Germinal center (tissue), 1 donor: ENCODE results near the gene GRM2.
"Not testable (repeated sequence)": the region's sequence is repeated elsewhere in the genome, so short reads cannot be mapped to it uniquely, and the experiment has no call there.

Source experiments
- DNase-seq: peaks from one replicate; pipeline ENCODE4 v3.0.0; 2012; ENCODE audit warnings: mixed read lengths, low spot score

GRM2 gene

GRCh38 chr3:51722362-51722761 is 15.5 kb downstream of the GRM2 start:
- DNase-seq: no peak

DNA sequence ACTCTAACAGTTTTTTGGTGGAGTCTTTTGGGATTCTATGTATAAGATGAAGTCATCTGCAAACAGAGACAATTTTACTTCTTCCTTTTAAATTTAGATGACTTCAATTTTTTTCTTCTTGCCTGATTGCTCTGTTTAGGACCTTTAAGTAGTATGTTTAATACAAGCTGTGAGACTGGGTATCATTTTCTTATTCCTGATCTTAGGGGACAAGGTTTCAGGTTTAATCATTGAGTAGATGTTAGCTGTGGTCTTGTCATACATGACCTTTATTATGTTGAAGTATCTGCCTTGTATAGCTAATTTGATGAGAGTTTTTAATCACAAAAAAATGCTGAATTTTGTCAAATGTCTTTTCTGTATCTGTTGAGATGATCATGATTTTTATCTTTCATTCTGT is 20.6 kb downstream of the GRM2 start:
- DNase-seq: no peak

DNA sequence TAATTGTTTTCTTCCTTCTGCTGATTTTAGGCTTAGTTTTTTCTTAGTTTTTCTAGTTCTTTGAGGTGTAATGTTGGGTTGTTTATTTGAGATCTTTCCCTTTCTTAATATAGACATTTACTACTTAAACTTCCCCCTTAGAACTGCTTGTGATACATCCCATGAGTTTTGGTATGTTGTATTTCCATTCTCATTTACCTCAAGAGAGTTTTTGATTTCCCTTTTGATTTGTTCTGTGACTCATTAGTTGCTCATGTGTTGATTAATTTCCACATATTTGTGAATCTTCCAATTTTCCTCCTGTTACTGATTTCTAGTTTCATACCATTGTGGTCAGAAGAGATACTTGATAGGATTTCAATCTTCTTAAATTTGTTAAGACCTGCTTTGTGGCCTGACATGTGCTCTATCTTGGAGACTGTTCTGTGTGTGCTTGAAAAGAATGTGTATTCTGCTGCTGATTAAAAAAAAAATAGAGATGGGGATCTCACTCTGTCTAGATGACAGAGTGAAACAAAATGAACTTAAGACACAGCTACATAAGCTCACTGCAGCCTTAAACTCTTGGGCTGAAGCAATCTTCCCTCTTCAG is 22.3 kb downstream of the GRM2 start:
- no peak for DNase-seq

GRCh38 chr3:51733859-51734571 is 27.1 kb downstream of the GRM2 start:
- DNase-seq: no peak

- DNase-seq: no peak
These were observed 27.7 kb downstream of the GRM2 start for GRCh38 chr3:51734572-51734907.

- DNase-seq: no peak
These were observed 28.2 kb downstream of the GRM2 start for GRCh38 chr3:51735039-51735438.

- no peak for DNase-seq
These were observed 29.1 kb downstream of the GRM2 start for GRCh38 chr3:51735950-51736349.

GRCh38 chr3:51739110-51739509 is 32.2 kb downstream of the GRM2 start:
- DNase-seq: no peak

DNA sequence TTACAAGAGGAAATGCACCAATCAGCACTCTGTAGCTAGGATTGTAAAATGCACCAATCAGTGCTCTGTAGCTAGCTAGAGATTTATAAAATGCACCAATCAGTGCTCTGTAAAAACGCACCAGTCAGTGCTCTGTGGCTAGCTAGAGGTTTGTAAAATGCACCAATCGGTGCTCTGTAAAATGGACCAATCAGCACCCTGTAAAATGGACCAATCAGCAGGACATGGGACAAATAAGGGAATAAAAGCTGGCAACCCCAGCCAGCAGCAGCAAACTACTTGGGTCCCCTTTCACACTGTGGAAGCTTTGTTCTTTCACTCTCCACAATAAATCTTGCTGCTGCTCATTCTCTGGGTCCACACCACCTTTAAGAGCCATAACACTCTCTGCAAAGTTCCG is 35.5 kb downstream of the GRM2 start:
- DNase-seq: not testable (repeated sequence)

DNA sequence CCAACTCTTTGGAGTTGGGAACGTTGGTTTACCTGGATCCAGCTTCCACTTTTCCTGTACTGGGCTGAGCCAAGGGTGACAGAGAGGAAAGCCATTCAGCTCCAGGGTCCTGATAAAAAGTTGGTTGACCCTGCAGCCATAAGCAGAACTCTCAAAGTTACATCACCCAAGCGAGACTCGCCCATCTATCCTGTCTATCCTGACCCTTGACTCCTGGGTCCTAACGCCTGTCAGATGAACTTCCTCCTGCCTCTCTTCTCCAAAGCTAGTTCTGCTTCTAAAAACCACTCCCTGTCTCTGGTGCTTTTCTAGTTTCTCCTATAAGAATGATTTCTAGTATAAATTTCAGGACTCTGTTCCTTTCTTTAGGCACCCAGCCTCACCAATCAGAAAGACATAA is 36.1 kb downstream of the GRM2 start:
- not testable (repeated sequence) for DNase-seq

DNA sequence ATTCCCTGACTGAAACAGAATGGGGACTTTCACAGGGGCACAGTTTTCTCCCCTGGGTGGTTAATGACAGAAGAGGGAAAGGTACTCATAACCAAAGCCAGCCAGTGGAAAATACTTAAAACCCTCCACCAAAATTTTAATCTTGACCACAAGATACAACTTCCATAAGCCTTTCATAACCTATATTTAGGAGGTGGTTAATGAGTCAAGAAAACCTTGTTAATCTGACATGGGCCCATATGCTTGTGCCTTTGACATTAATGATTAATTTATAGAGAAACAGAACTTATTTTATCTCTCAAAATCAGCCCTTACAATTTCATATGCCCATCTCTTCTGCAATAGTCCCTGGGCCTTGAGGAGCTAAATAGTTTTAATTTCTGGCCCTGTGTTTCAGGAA is 41.0 kb downstream of the GRM2 start:
- DNase-seq: no peak

DNA sequence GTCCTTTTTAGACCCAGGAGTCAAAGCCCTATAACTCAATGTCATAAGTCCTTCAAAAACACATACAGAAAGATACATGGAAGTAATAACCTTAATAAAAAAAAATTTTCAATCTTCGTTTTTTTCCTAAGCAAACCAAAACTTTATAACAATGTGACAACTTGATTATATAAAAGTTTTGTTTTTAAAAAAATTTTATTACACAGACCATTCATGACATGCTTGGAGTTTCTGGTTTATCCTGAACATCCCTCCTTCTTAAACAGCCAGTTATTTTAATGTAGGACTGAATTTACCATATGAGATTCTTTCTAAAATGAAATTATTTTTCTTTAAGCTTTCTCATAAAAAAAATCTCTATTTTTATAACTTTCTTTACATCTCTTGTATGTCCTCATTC is 41.5 kb downstream of the GRM2 start:
- no peak for DNase-seq

DNA sequence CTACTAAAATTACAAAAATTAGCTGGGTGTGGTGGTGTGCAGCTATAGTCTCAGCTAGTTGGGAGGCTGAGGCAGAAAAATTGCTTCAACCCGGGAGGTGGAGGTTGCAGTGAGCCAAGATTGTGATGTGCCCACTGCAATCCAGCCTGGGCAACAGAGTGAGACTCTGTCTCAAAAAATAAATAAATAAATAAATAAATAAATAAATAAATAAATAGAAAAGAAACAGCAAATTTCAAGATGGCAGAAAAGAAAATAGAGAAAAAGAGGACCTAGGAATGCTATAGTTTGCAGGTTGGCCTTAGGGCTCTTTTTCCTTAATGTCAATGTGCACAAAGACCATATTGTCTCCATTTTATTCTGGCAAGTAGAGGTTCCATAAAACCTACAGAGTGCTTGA is 44.0 kb downstream of the GRM2 start:
- no peak for DNase-seq

GRCh38 chr3:51751287-51751686 is 44.4 kb downstream of the GRM2 start:
- no peak for DNase-seq

- DNase-seq: not testable (repeated sequence)
These were observed 47.2 kb downstream of the GRM2 start for GRCh38 chr3:51753763-51754750.

DNA sequence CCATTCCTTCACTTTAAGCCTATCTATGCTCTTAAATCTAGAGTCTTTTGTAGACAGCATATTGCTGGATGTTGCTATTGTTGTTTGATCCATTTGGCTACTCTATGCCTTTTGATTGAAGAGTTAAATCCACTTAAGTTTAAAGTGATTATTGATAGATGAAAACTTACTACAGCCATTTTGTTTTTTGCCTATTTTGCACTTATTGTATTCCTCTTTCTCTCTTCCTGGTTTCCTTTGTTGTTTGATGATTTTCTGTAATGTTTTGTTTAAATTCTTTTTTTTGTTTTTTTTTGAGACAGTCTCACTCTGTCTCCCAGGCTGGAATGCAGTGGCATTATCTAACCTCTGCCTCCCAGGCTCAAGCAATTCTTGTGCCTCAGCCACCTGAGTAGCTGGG is 52.3 kb downstream of the GRM2 start:
- no peak for DNase-seq
